ENCODE data around the gene ZBTB7A.

- no peak for TF ChIP-seq CTCF (IDR thresholded peaks at IDR 0.05)
- TF ChIP-seq POLR2A (IDR thresholded peaks at IDR 0.05) = no peak
- TF ChIP-seq POLR2AphosphoS5 (IDR thresholded peaks at IDR 0.05) = peak in 1 of 3 donors; percentile 27
These were observed 15.3 kb downstream of the ZBTB7A start for GRCh38 chr19:4051175-4052101.
